ENCODE results near the gene NXN.
"Not testable (repeated sequence)": the region's sequence is repeated elsewhere in the genome, so short reads cannot be mapped to it uniquely, and the experiment has no call there.

Gene NXN

DNA sequence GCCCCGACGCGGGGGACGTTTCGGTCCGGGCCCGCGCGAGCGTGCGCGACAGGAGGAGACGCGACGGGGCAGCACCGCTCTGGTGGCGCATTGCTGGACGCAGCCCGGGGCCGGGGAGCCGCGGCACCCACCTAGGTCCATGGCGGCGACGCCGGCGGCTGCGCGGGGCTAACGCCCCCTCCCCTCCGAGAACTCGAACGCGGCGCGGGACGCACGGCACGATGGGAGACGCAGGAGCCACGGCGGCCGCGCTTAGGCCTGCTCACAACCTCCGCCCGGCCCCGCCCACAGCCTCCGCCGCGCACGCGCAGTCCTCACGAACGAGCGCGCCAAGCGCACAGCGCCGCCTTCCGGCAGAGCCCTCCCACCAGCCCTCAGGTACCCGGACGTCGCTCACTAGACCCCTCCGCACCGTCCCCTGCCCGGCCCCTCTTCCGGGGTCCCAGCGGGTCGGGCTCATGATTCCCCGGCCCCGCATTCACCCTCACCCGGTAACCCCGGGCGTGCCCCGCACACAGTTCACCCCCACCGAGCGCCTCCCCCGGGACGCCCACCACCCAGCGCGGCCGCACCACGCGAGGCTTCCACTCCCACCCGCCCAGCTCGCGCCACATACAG lies 227.5 kb downstream of the NXN start, which contains the start of gene GEMIN4:
GEMIN4 (minus strand) TSS at position 263 of the 618 bp plus-strand sequence; CDS start at position 141, 122 bp downstream.
- peak; percentile 93 for DNase-seq

DNA sequence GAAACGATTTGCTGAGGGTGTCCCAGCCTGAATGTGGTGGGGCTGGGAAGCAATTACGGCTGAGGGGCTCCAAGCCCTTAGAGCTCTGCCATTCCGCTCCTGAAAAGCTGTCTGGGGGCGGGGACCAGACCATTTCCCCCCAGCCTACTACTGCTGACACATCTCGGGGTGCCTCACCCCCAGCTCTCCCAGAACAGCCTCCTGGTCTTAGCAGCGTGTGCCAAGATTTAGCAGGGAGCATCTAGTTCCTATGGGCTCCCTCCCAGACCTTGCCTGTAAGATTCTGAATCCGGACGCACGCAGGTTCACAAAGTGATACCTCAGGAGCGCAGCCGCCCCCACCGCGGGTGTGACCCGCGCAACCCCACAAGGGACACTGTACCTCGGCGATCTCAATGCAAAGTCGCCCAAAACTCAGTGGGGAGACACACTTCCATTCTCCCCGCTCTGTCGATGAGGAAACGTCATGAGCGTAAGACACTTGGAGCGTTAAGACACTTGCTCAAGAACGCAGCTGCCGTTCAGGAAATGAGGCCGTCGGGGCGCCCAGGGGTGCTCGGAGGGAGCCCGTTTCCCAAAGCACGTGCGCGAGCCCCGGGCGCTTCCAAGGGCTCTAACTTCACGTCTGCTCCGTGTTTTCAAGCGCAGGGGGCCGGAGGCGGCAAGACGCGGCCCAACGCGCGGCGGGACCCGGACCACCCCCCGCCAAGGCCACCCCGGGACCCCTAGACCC lies 228.1 kb downstream of the NXN start:
- no peak for DNase-seq

DNA sequence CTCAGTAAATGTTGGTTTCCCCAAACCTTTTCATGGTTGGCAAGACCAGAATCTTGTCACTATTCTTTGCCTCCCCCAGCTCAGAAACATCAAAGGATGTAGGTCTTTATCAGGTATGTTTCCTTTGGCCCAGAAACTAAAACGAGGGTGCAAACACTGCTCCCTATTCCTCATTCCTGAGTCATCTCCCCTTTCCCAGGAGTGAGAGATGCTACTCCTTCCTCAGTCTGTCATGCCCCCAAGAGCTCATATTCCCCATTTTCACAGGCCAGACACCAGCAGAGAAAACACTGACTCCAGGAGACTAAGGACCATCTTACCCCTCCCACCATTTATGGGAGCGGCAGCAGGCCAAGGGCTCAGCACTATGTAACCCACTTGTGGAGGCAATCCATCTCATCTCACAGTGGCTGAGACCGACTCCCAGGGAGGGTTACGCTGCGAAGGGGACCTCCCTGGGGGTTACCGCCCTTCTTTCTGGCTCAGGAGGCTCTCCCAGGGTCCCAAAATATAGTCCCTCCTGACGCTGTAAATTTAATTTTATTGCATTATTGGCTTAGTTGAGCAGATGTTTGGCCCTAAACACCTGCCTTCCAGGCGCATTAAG lies 229.0 kb downstream of the NXN start:
- DNase-seq: no peak

DNA sequence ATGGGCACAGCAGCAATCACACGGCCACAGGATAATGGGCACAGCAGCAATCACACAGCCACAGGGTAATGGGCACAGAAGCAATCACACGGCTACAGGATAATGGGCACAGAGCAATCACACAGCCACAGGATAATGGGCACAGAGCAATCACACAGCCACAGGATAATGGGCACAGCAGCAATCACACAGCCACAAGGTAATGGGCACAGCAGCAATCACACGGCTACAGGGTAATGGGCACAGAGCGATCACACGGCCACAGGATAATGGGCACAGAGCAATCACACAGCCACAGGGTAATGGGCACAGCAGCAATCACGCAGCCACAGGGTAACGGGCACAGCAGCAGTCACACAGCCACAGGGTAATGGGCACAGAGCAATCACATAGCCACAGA lies 230.2 kb downstream of the NXN start:
- not testable (repeated sequence) for DNase-seq
